ENCODE results near the gene DYSF.

Gene DYSF

GRCh38 chr2:71699428-71699827, 246.1 kb downstream of the DYSF start:
- DNase-seq = no peak

GRCh38 chr2:71700041-71700657, 246.8 kb downstream of the DYSF start:
- no peak for DNase-seq

- no peak for DNase-seq
Observed at GRCh38 chr2:71700658-71701397, 247.5 kb downstream of the DYSF start.

GRCh38 chr2:71702071-71702970, 249.0 kb downstream of the DYSF start:
- no peak for DNase-seq

- DNase-seq = no peak
Observed at GRCh38 chr2:71702971-71703898, 249.9 kb downstream of the DYSF start.

GRCh38 chr2:71704131-71704561, 250.8 kb downstream of the DYSF start:
- no peak for DNase-seq

GRCh38 chr2:71704688-71705087, 251.3 kb downstream of the DYSF start:
- DNase-seq = peak in 1 of 2 experiments; percentile 7

GRCh38 chr2:71705171-71705960, 252.0 kb downstream of the DYSF start:
- DNase-seq = no peak

- DNase-seq = no peak
Observed at GRCh38 chr2:71706121-71706520, 252.8 kb downstream of the DYSF start.

- DNase-seq = no peak
Observed at GRCh38 chr2:71706836-71707235, 253.5 kb downstream of the DYSF start.

GRCh38 chr2:71710367-71711132, 257.2 kb downstream of the DYSF start:
- no peak for DNase-seq

GRCh38 chr2:71711133-71711855, 257.9 kb downstream of the DYSF start:
- no peak for DNase-seq

GRCh38 chr2:71712158-71712818, 258.9 kb downstream of the DYSF start:
- no peak for DNase-seq

- no peak for DNase-seq
Observed at GRCh38 chr2:71713581-71714580, 260.5 kb downstream of the DYSF start.

GRCh38 chr2:71714601-71715240, 261.4 kb downstream of the DYSF start:
- no peak for DNase-seq

- DNase-seq = no peak
Observed at GRCh38 chr2:71715241-71715750, 261.9 kb downstream of the DYSF start.

GRCh38 chr2:71715951-71716696, 262.8 kb downstream of the DYSF start:
- DNase-seq = no peak

Measured in NCI-H524 (cell line).